Astrocyte (in vitro differentiated cells and primary cell): ENCODE results near the gene H2BK1. TPM values are rescaled to one million over a fixed set of nuclear protein-coding genes. Genes with fewer than 3 reads are reported as not detected.

Experiments
- DNase-seq: peaks from one replicate; pipeline ENCODE4 v3.0.0-alpha.2; 2010; ENCODE audit warnings: low read depth
- FAIRE-seq: peaks from 2 replicates; lab custom pipeline; 2011; peaks lifted over from hg19 to GRCh38; lab: Jason Lieb, UNC
- H2AFZ ChIP-seq: 2 replicates; pipeline ENCODE4 v1.6.0; 2012; ENCODE audit warnings: low read depth, low read length, inconsistent platforms
- H3K27ac ChIP-seq: 2 replicates; pipeline ENCODE4 v1.5.1; 2011; ENCODE audit warnings: low read depth, low read length, inconsistent platforms
- H3K27me3 ChIP-seq: 2 replicates; pipeline ENCODE4 v1.6.0; 2011; ENCODE audit warnings: low read length, inconsistent platforms; ENCODE audit not compliant: insufficient read depth
- H3K36me3 ChIP-seq: 2 replicates; pipeline ENCODE4 v1.5.1; 2011; ENCODE audit warnings: low read length, inconsistent platforms; ENCODE audit not compliant: insufficient read depth
- H3K4me1 ChIP-seq: 2 replicates; pipeline ENCODE4 v1.5.1; 2011; ENCODE audit warnings: low read length, inconsistent platforms; ENCODE audit not compliant: insufficient read depth
- H3K4me2 ChIP-seq: 2 replicates; pipeline ENCODE4 v1.6.0; 2012; ENCODE audit warnings: low read length, inconsistent platforms
- H3K4me3 ChIP-seq: 2 replicates; pipeline ENCODE4 v1.5.1; 2011; ENCODE audit warnings: low read depth, mild to moderate bottlenecking, low read length, inconsistent platforms; ENCODE audit not compliant: insufficient read depth
- H3K79me2 ChIP-seq: 2 replicates; pipeline ENCODE4 v1.6.0; 2012; ENCODE audit warnings: mild to moderate bottlenecking, low read length, inconsistent platforms; ENCODE audit not compliant: insufficient read depth
- H3K9ac ChIP-seq: 2 replicates; pipeline ENCODE4 v1.6.0; 2012; ENCODE audit warnings: mild to moderate bottlenecking, low read length, inconsistent platforms
- H3K9me3 ChIP-seq: 2 replicates; pipeline ENCODE4 v1.5.1; 2012; ENCODE audit warnings: low read depth, mild to moderate bottlenecking, low read length, inconsistent platforms; ENCODE audit not compliant: insufficient read depth
- H4K20me1 ChIP-seq: 2 replicates; pipeline ENCODE4 v1.6.0; 2012; ENCODE audit warnings: low read length, inconsistent platforms; ENCODE audit not compliant: insufficient read depth
- H3K27ac Mint-ChIP-seq: one replicate; pipeline ENCODE4 v1.8.0; 2021; ENCODE audit warnings: mild to moderate bottlenecking, mixed read lengths; ENCODE audit not compliant: unreplicated experiment
- H3K27me3 Mint-ChIP-seq: one replicate; pipeline ENCODE4 v1.8.0; 2021; ENCODE audit warnings: low read depth, mixed read lengths; ENCODE audit not compliant: unreplicated experiment
- H3K36me3 Mint-ChIP-seq: one replicate; pipeline ENCODE4 v1.8.0; 2021; ENCODE audit warnings: low read depth, mixed read lengths; ENCODE audit not compliant: unreplicated experiment
- H3K4me1 Mint-ChIP-seq: one replicate; pipeline ENCODE4 v1.8.0; 2021; ENCODE audit warnings: low read depth, mixed read lengths; ENCODE audit not compliant: unreplicated experiment
- H3K4me3 Mint-ChIP-seq: one replicate; pipeline ENCODE4 v1.8.0; 2021; ENCODE audit warnings: mild to moderate bottlenecking, moderate library complexity, mixed read lengths; ENCODE audit not compliant: unreplicated experiment
- H3K9me3 Mint-ChIP-seq: one replicate; pipeline ENCODE4 v1.8.0; 2021; ENCODE audit warnings: mild to moderate bottlenecking, mixed read lengths; ENCODE audit not compliant: unreplicated experiment
- EZH2 ChIP-seq: IDR thresholded peaks from 2 replicates; pipeline ENCODE4 v1.6.1; 2012; ENCODE audit warnings: mild to moderate bottlenecking, low read length, inconsistent platforms; ENCODE audit not compliant: insufficient read depth
- total RNA-seq: library from RNA; stranded (reverse); gene quantifications from 2 replicates; pipeline ENCODE4 v1.2.1, GENCODE V29; 2021
- TF ChIP-seq, protein P1 (sequence below): IDR thresholded peaks from 2 replicates; pipeline ENCODE4 v1.5.1; 2011; ENCODE audit warnings: low read depth, mild to moderate bottlenecking, inconsistent platforms, low read length, moderate library complexity; ENCODE audit not compliant: insufficient read depth

Gene H2BK1
- total RNA-seq, 1 donor from 2014 or later: not detected

DNA sequence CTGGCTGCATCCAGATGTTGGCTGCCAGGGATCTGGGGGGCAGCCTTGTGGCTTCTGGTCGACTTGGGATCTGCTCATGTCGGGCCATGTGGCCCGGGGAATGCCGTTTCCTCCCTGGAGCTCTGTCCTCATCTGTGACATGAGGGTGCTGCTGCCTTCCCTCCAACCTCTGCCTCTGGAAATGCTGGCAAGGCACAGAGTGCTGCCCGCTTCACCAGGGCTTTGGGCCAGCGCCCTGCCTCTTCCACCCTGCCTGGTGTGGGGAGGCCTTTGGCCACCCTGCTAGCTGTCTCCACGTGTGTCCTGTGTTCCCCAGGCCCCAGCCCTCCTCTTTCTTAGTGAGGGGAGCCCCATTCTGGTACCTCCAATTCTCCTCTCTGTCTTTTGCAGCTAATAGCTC, 44.0 kb upstream of the H2BK1 start:
- no peak for DNase-seq
- no peaks in the 10 kb centered on the region for H3K27me3 ChIP-seq
- no peak for FAIRE-seq
- H3K79me2 ChIP-seq: no peaks in the 10 kb centered on the region
- H3K4me1 Mint-ChIP-seq: peaks cover 19% of the 10 kb centered on the region
- H3K27ac Mint-ChIP-seq: no peak overlapping the region
- no peaks in the 10 kb centered on the region for H3K9me3 ChIP-seq
- no peak overlapping the region for H2AFZ ChIP-seq
- TF ChIP-seq, protein P1, sequence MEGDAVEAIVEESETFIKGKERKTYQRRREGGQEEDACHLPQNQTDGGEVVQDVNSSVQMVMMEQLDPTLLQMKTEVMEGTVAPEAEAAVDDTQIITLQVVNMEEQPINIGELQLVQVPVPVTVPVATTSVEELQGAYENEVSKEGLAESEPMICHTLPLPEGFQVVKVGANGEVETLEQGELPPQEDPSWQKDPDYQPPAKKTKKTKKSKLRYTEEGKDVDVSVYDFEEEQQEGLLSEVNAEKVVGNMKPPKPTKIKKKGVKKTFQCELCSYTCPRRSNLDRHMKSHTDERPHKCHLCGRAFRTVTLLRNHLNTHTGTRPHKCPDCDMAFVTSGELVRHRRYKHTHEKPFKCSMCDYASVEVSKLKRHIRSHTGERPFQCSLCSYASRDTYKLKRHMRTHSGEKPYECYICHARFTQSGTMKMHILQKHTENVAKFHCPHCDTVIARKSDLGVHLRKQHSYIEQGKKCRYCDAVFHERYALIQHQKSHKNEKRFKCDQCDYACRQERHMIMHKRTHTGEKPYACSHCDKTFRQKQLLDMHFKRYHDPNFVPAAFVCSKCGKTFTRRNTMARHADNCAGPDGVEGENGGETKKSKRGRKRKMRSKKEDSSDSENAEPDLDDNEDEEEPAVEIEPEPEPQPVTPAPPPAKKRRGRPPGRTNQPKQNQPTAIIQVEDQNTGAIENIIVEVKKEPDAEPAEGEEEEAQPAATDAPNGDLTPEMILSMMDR: no peak
- TF ChIP-seq EZH2: no peak
- H3K27me3 Mint-ChIP-seq: peaks cover 42% of the 10 kb centered on the region
- H3K36me3 Mint-ChIP-seq: peaks cover 9% of the 10 kb centered on the region
- no peak overlapping the region for H3K27ac ChIP-seq
- H3K36me3 ChIP-seq: no peaks in the 10 kb centered on the region
- peaks cover 25% of the 10 kb centered on the region for H3K4me1 ChIP-seq
- H3K4me3 Mint-ChIP-seq: no peak overlapping the region
- no peak overlapping the region for H3K4me3 ChIP-seq
- no peaks in the 10 kb centered on the region for H3K9me3 Mint-ChIP-seq
- no peaks in the 10 kb centered on the region for H4K20me1 ChIP-seq
- no peak overlapping the region for H3K9ac ChIP-seq
- no peak overlapping the region for H3K4me2 ChIP-seq

DNA sequence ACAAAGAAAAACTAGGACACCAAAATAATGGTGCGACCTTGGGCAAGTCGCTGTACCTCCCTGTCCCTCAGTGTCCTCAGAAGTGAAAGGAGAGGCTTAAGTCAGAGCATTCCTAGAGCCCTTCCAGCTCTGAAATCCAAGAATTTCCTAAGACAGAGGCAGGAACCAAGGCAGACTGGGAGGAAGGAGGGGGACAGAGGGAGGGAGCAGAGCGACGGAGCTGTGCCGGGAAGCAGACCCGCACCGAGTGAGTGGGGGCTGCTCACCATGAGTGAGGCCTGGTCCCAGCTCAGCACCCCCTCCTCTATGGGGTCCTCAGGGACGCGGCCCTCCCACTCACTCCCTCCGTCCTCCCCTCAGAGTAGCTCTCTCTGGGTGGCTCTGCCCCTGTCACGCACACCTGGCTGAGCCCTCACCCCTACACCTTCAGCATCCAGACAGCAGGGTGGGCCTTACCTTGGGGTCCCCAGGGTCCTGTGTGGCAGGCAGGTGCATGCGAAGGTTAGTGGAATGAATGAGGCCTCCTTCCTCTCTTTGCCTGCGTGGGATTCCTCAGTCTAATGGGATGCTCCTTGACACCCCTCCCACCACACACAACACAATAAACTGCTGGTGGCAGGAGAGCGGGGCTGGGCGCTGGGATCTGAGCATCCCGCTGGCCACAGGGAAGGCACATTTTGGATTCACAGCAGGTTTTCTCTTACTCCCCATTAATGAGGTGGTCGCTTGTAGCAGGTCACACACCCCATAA, 42.8 kb upstream of the H2BK1 start:
- TF ChIP-seq EZH2: no peak
- TF ChIP-seq, protein P1: no peak
- Histone ChIP-seq H3K36me3 (no peaks in the 10 kb centered on the region), H4K20me1 (no peaks in the 10 kb centered on the region), H3K27ac (no peak overlapping the region), H3K4me2 (peak overlapping the region; percentile 99), H3K4me1 (peaks cover 30% of the 10 kb centered on the region), H3K4me3 (no peak overlapping the region), H3K27me3 (no peaks in the 10 kb centered on the region), H3K9me3 (no peaks in the 10 kb centered on the region), H2AFZ (no peak overlapping the region), H3K79me2 (peaks cover 2% of the 10 kb centered on the region), H3K9ac (peak overlapping the region; percentile 86)
- Mint-ChIP-seq H3K4me1 (peaks cover 20% of the 10 kb centered on the region), H3K9me3 (no peaks in the 10 kb centered on the region), H3K27me3 (peaks cover 34% of the 10 kb centered on the region), H3K27ac (peak overlapping the region; percentile 92), H3K36me3 (peaks cover 7% of the 10 kb centered on the region), H3K4me3 (peak overlapping the region; percentile 88)
- DNase-seq (no peak), FAIRE-seq (no peak)

DNA sequence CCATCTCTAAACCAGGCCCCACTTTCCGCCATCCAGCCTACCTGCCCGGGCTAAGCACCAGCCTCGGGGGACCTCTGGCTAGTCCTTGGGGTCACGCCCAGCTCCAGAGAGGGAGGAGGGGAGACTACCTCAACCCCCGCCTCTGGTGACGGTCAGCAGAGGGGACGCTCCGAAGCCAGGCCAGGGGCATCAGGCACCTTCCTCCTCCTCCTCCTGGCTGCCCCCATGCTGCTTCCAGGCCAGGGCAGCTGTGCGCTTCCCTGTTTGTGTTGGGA, 42.2 kb upstream of the H2BK1 start:
- Histone ChIP-seq H3K4me3 (peak overlapping the region; percentile 66), H2AFZ (peak overlapping the region; percentile 86), H3K9ac (peak overlapping the region; percentile 86), H3K27ac (peak overlapping the region; percentile 60), H3K4me1 (peaks cover 34% of the 10 kb centered on the region), H3K27me3 (no peaks in the 10 kb centered on the region), H3K79me2 (peaks cover 9% of the 10 kb centered on the region), H3K36me3 (no peaks in the 10 kb centered on the region), H3K9me3 (no peaks in the 10 kb centered on the region), H4K20me1 (peaks cover under 1% of the 10 kb centered on the region), H3K4me2 (peak overlapping the region; percentile 99)
- Mint-ChIP-seq H3K36me3 (peaks cover 5% of the 10 kb centered on the region), H3K4me3 (peak overlapping the region; percentile 88), H3K4me1 (peaks cover 20% of the 10 kb centered on the region), H3K27ac (peak overlapping the region; percentile 92), H3K9me3 (no peaks in the 10 kb centered on the region), H3K27me3 (peaks cover 28% of the 10 kb centered on the region)
- DNase-seq: no peak
- TF ChIP-seq, protein P1: no peak
- TF ChIP-seq EZH2: no peak
- FAIRE-seq: no peak
